ENCODE measurements around the gene RASGRF2. TPM values are rescaled to one million over a fixed set of nuclear protein-coding genes. Genes with fewer than 3 reads are reported as not detected.

RASGRF2 gene
- total and polyA plus RNA-seq, 9 of the 15 experiments (the other 6 are each of a cell fraction or from before 2014, with no cell fraction given): 0.01 to 0.22 (median 0.08) TPM; not detected in 2

DNA sequence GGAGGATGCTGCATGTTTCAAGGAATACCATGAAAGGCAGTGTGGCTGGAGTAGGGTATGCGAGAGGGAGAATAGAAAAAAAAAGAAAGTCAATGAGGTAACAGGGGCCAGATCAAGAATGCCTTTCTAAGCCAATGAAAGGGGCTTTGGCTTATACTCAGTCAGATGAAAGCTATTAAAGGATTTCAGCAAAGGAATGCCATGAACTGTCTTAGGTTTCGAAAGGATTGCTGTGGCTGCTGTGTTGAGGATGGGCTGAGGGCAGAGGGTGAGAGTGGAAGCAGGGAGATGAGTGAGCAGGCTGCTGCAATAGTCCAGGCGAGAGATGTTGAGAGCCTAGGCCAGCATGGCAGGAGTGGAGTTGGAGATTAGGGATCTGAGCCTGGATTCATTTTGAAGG, 137.6 kb downstream of the RASGRF2 start:
- Histone ChIP-seq H3K27ac (ENCODE audit: extremely low read depth, low read depth, low read length) (no peak overlapping the region), H3K9me1 (ENCODE audit: control insufficient read depth, insufficient read depth, low read length) (no peaks in the 10 kb centered on the region), H3K9me3 (replicated peaks; ENCODE audit: control insufficient read depth, insufficient read depth, low read depth, low read length) (no peaks in the 10 kb centered on the region), H3K27me3 (ENCODE audit: control insufficient read depth in 2 of 2, insufficient read depth in 2 of 2, low read length in 2 of 2) (peaks cover 0 to 6% of the 10 kb centered on the region in 2 experiments; a peak in 2 of 5 replicates), H2AFZ (ENCODE audit: low read depth, low read length) (no peak overlapping the region), H3K4me2 (ENCODE audit: insufficient read depth, low read length) (no peak overlapping the region), H3K36me3 (ENCODE audit: control insufficient read depth, insufficient read depth, low read length) (no peaks in the 10 kb centered on the region), H3K4me3 (no peak overlapping the region), H3K79me2 (ENCODE audit: control insufficient read depth, insufficient read depth, low read length) (no peaks in the 10 kb centered on the region), H3K4me1 (replicated peaks in 1 of 2; ENCODE audit: control insufficient read depth in 2 of 2, insufficient read depth in 2 of 2, low read length in 2 of 2) (no peaks in the 10 kb centered on the region), H4K20me1 (replicated peaks; ENCODE audit: control insufficient read depth, insufficient read depth, low read length) (no peaks in the 10 kb centered on the region), H3K9ac (ENCODE audit: insufficient read depth in 1 of 2, low read depth in 2 of 2, low read length in 2 of 2) (no peak overlapping the region)
- DNase-seq (ENCODE audit: extremely low read depth in 1 of 4, low spot score in 3 of 4) (no peak), FAIRE-seq (no peak), ATAC-seq (no peak)
- no TSS peak for BruUV-seq (replicated peaks)
- 0% methylated on average over 3 of the region's 3 CpGs for WGBS (ENCODE audit: insufficient coverage, low coverage, missing lambda C conversion rate)
- ChIA-PET CTCF (ENCODE audit: low intra/inter-chr PET ratio) (no interaction called here), POLR2A (interaction anchor here (1.0 kb wide), 1 partner anchor 43 kb away, joined by 3 read pairs; no protein-coding TSS in a partner anchor)
- in situ Hi-C loops (cut with MboI) (no loop called here), intact Hi-C loops (cut with micrococcal nuclease) (no loop called here)
- TF ChIP-seq RAD51 (IDR thresholded peaks at IDR 0.05; ENCODE audit: borderline replicate concordance, low read depth) (no peak), ZNF217 (CRISPR knock-in tag; IDR thresholded peaks at IDR 0.05) (no peak), THRAP3 (IDR thresholded peaks at IDR 0.05; ENCODE audit: borderline replicate concordance) (no peak), ESRRB (CRISPR knock-in tag; IDR thresholded peaks at IDR 0.05; ENCODE audit: borderline replicate concordance) (no peak), SMARCC2 (IDR thresholded peaks at IDR 0.05; ENCODE audit: low read depth) (no peak)

- H3K4me1 ChIP-seq (replicated peaks in 1 of 2; ENCODE audit: control insufficient read depth in 2 of 2, insufficient read depth in 2 of 2, low read length in 2 of 2): no peaks in the 10 kb centered on the region
- no peak overlapping the region for H3K4me3 ChIP-seq
- no peak overlapping the region for H3K27ac ChIP-seq (ENCODE audit: extremely low read depth, low read depth, low read length)
- H3K9me3 ChIP-seq (replicated peaks; ENCODE audit: control insufficient read depth, insufficient read depth, low read depth, low read length): no peaks in the 10 kb centered on the region
- no peak overlapping the region for H3K4me2 ChIP-seq (ENCODE audit: insufficient read depth, low read length)
- peaks cover 3 to 7% of the 10 kb centered on the region in 2 experiments; a peak in 3 of 5 replicates for H3K27me3 ChIP-seq (ENCODE audit: control insufficient read depth in 2 of 2, insufficient read depth in 2 of 2, low read length in 2 of 2)
- no peak for ATAC-seq
- peaks cover 2% of the 10 kb centered on the region for H3K9me1 ChIP-seq (ENCODE audit: control insufficient read depth, insufficient read depth, low read length)
- H3K79me2 ChIP-seq (ENCODE audit: control insufficient read depth, insufficient read depth, low read length): no peaks in the 10 kb centered on the region
- POLR2A ChIA-PET: interaction anchor here (0.8 kb wide), 1 partner anchor 24 kb away, joined by 3 read pairs; no protein-coding TSS in a partner anchor
- WGBS (ENCODE audit: insufficient coverage, low coverage, missing lambda C conversion rate): 0% methylated on average over 5 of the region's 5 CpGs
- DNase-seq (ENCODE audit: extremely low read depth in 1 of 4, low spot score in 3 of 4): no peak
- in situ Hi-C loops (cut with MboI): no loop called here
- FAIRE-seq: no peak
- H4K20me1 ChIP-seq (replicated peaks; ENCODE audit: control insufficient read depth, insufficient read depth, low read length): no peaks in the 10 kb centered on the region
- H3K36me3 ChIP-seq (ENCODE audit: control insufficient read depth, insufficient read depth, low read length): no peaks in the 10 kb centered on the region
- H2AFZ ChIP-seq (ENCODE audit: low read depth, low read length): no peak overlapping the region
- CTCF ChIA-PET (ENCODE audit: low intra/inter-chr PET ratio): no interaction called here
- H3K9ac ChIP-seq (ENCODE audit: insufficient read depth in 1 of 2, low read depth in 2 of 2, low read length in 2 of 2): no peak overlapping the region
- intact Hi-C loops (cut with micrococcal nuclease): no loop called here
- no TSS peak for BruUV-seq (replicated peaks)
- TF ChIP-seq NEUROD1 (IDR thresholded peaks at IDR 0.05; ENCODE audit: borderline replicate concordance, low read depth, low read length, partially characterized antibody) (no peak), ZNF217 (CRISPR knock-in tag; IDR thresholded peaks at IDR 0.05) (no peak), SNRNP70 (optimal IDR thresholded peaks at IDR 0.05; ENCODE audit: low read depth, low read length) (no peak), FOXP1 (CRISPR knock-in tag; IDR thresholded peaks at IDR 0.05) (no peak), NUFIP1 (IDR thresholded peaks at IDR 0.05; ENCODE audit: partially characterized antibody) (no peak), GATAD2A (IDR thresholded peaks at IDR 0.05) (no peak), ELF1 (tag; IDR thresholded peaks at IDR 0.05) (no peak), ZZZ3 (IDR thresholded peaks at IDR 0.05) (no peak), ZNF589 (CRISPR knock-in tag; IDR thresholded peaks at IDR 0.05; ENCODE audit: low read depth) (no peak)
- TF ChIP-seq, protein P1, sequence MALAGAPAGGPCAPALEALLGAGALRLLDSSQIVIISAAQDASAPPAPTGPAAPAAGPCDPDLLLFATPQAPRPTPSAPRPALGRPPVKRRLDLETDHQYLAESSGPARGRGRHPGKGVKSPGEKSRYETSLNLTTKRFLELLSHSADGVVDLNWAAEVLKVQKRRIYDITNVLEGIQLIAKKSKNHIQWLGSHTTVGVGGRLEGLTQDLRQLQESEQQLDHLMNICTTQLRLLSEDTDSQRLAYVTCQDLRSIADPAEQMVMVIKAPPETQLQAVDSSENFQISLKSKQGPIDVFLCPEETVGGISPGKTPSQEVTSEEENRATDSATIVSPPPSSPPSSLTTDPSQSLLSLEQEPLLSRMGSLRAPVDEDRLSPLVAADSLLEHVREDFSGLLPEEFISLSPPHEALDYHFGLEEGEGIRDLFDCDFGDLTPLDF (CRISPR knock-in tag; IDR thresholded peaks at IDR 0.05): no peak
Measured at GRCh38 chr5:81105261-81105877, 145.2 kb downstream of the RASGRF2 start.

Measured in K562 (cell line).